Parathyroid adenoma (tissue), 2 donors: ENCODE measurements around the gene IGFBP4.

ENCODE experiments used
- H2AFZ ChIP-seq: fragments of 300-600 bp; sonication (generic); one replicate; pipeline ENCODE4 v1.7.0; 2017; ENCODE audit warnings: antibody characterized with exemption, mild to moderate bottlenecking
- H3K27ac ChIP-seq: fragments of 300-600 bp; sonication (generic); one replicate; pipeline ENCODE4 v1.7.0; 2017
- H3K27me3 ChIP-seq: fragments of 300-600 bp; sonication (generic); one replicate; pipeline ENCODE4 v1.7.0; 2017; ENCODE audit warnings: low read length; ENCODE audit not compliant: control insufficient read depth, insufficient read depth
- H3K36me3 ChIP-seq: fragments of 300-600 bp; sonication (generic); one replicate; pipeline ENCODE4 v1.7.0; 2017; ENCODE audit warnings: low read length; ENCODE audit not compliant: control insufficient read depth, insufficient read depth
- H3K4me1 ChIP-seq: fragments of 300-600 bp; sonication (generic); one replicate; pipeline ENCODE4 v1.7.0; 2017; ENCODE audit warnings: control low read depth
- H3K4me2 ChIP-seq: fragments of 300-600 bp; sonication (generic); one replicate; pipeline ENCODE4 v1.7.0; 2017; ENCODE audit warnings: low read length
- H3K4me3 ChIP-seq: fragments of 300-600 bp; sonication (generic); one replicate; pipeline ENCODE4 v1.7.0; 2017; ENCODE audit warnings: low read depth, low read length
- H3K79me2 ChIP-seq: fragments of 300-600 bp; sonication (generic); one replicate; pipeline ENCODE4 v1.7.0; 2017; ENCODE audit warnings: control low read depth
- H3K9ac ChIP-seq: fragments of 300-600 bp; sonication (generic); one replicate; pipeline ENCODE4 v1.7.0; 2017; ENCODE audit warnings: mild to moderate bottlenecking
- H3K9me3 ChIP-seq: fragments of 300-600 bp; sonication (generic); one replicate; pipeline ENCODE4 v1.7.0; 2017; ENCODE audit warnings: low read length; ENCODE audit not compliant: control insufficient read depth
- CTCF ChIP-seq: fragments of 300-600 bp; sonication (generic); IDR thresholded peaks from one replicate; pipeline ENCODE4 v1.7.0; 2017; ENCODE audit warnings: antibody characterized with exemption, mild to moderate bottlenecking
- donor health status: primary hyperparathyroidism.

Gene IGFBP4

GRCh38 chr17:40473573-40474365 is 30.5 kb downstream of the IGFBP4 start:
- no peaks in the 10 kb centered on the region for H3K4me1 ChIP-seq

GRCh38 chr17:40474419-40475002 is 31.3 kb downstream of the IGFBP4 start:
- Histone ChIP-seq H3K4me2 (no peak overlapping the region), H3K79me2 (no peaks in the 10 kb centered on the region), H3K9me3 (no peaks in the 10 kb centered on the region), H3K4me3 (no peak overlapping the region), H3K27ac (no peak overlapping the region), H3K36me3 (no peaks in the 10 kb centered on the region), H3K27me3 (no peaks in the 10 kb centered on the region), H3K4me1 (no peaks in the 10 kb centered on the region), H3K9ac (no peak overlapping the region), H2AFZ (no peak overlapping the region)
- TF ChIP-seq CTCF = no peak

More at GRCh38 chr17:40473573-40474365, 30.5 kb downstream of the IGFBP4 start:
- no peak overlapping the region for H2AFZ ChIP-seq
- H3K79me2 ChIP-seq = no peaks in the 10 kb centered on the region
- no peak overlapping the region for H3K9ac ChIP-seq
- no peaks in the 10 kb centered on the region for H3K9me3 ChIP-seq
- TF ChIP-seq CTCF = no peak
- no peaks in the 10 kb centered on the region for H3K36me3 ChIP-seq
- no peak overlapping the region for H3K4me2 ChIP-seq
- H3K4me3 ChIP-seq = no peak overlapping the region
- H3K27me3 ChIP-seq = no peaks in the 10 kb centered on the region
- no peak overlapping the region for H3K27ac ChIP-seq

- Histone ChIP-seq H3K4me3 (no peak overlapping the region), H3K27ac (no peak overlapping the region), H3K36me3 (no peaks in the 10 kb centered on the region), H3K79me2 (no peaks in the 10 kb centered on the region), H3K9me3 (no peaks in the 10 kb centered on the region), H3K4me1 (no peaks in the 10 kb centered on the region), H2AFZ (no peak overlapping the region), H3K4me2 (no peak overlapping the region), H3K27me3 (no peaks in the 10 kb centered on the region), H3K9ac (no peak overlapping the region)
- TF ChIP-seq CTCF = no peak
These were observed 32.1 kb downstream of the IGFBP4 start for GRCh38 chr17:40475234-40475908.

- Histone ChIP-seq H3K4me2 (no peak overlapping the region), H2AFZ (no peak overlapping the region), H3K4me1 (no peaks in the 10 kb centered on the region), H3K4me3 (no peak overlapping the region), H3K9me3 (no peaks in the 10 kb centered on the region), H3K36me3 (no peaks in the 10 kb centered on the region), H3K27me3 (no peaks in the 10 kb centered on the region), H3K27ac (no peak overlapping the region), H3K79me2 (no peaks in the 10 kb centered on the region), H3K9ac (no peak overlapping the region)
- no peak for TF ChIP-seq CTCF
These were observed 34.5 kb downstream of the IGFBP4 start for GRCh38 chr17:40477796-40478195.
